ENCODE data around the gene THTPA.
"Not testable (repeated sequence)": the region's sequence is repeated elsewhere in the genome, so short reads cannot be mapped to it uniquely, and the experiment has no call there.

Gene THTPA

GRCh38 chr14:23568600-23569331, 12.7 kb downstream of the THTPA start:
- DNase-seq, result no peak

- DNase-seq, result no peak
Observed at GRCh38 chr14:23569443-23570151, 13.5 kb downstream of the THTPA start.

- no peak for DNase-seq
Observed at GRCh38 chr14:23570806-23571483, 14.9 kb downstream of the THTPA start.

- DNase-seq, result no peak
Observed at GRCh38 chr14:23571701-23572523, 15.8 kb downstream of the THTPA start.

GRCh38 chr14:23572524-23572828, 16.4 kb downstream of the THTPA start:
- no peak for DNase-seq

- no peak for DNase-seq
Observed at GRCh38 chr14:23572836-23573235, 16.8 kb downstream of the THTPA start.

- DNase-seq, result no peak
Observed at GRCh38 chr14:23573384-23574015, 17.4 kb downstream of the THTPA start.

- no peak for DNase-seq
Observed at GRCh38 chr14:23577004-23577681, 21.1 kb downstream of the THTPA start.

GRCh38 chr14:23577710-23578392, 21.8 kb downstream of the THTPA start:
- DNase-seq, result no peak

GRCh38 chr14:23578560-23579310, 22.7 kb downstream of the THTPA start, which contains the start of gene JPH4:
Gene JPH4, minus strand, starts transcription at chr14:23578790. Its CDS starts 1,337 bp downstream, at chr14:23577453.
- DNase-seq, result no peak

GRCh38 chr14:23579311-23579630, 23.2 kb downstream of the THTPA start:
- no peak for DNase-seq

GRCh38 chr14:23579739-23580138, 23.7 kb downstream of the THTPA start:
- no peak for DNase-seq

- no peak for DNase-seq
Observed at GRCh38 chr14:23580152-23580926, 24.3 kb downstream of the THTPA start.

- DNase-seq, result no peak
Observed at GRCh38 chr14:23580948-23581281, 24.8 kb downstream of the THTPA start.

- DNase-seq, result no peak
Observed at GRCh38 chr14:23582906-23583760, 27.1 kb downstream of the THTPA start.

- DNase-seq, result not testable (repeated sequence)
Observed at GRCh38 chr14:23583761-23584526, 27.9 kb downstream of the THTPA start.

- DNase-seq, result not testable (repeated sequence)
Observed at GRCh38 chr14:23584527-23585203, 28.6 kb downstream of the THTPA start.
